ENCODE measurements around the gene KCTD20. TPM values are rescaled to one million over a fixed set of nuclear protein-coding genes. Genes with fewer than 3 reads are reported as not detected.

The KCTD20 gene
- total RNA-seq, 4 donors from 2014 or later: 31.5 to 40.4 (median 37.8) TPM

DNA sequence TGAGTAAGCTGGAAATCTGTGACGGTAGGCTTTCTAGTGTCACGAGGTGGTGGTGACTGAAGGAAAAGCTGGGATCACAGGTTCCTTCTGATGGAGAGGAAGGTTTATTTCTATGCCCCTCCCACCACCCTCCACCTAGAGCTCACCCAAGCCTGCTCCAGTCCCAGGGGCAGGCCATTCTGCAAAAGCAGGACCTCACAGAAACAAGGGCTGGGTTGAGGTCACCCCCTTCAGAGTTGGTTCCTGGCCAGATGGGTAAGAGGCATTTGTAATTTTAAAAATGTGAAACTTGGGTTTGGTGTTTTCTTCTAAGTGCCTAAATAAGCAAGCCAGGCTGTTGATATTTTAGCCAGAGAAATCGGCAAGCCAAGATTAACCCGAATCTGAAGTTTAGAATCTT, 46.6 kb downstream of the KCTD20 start:
- H3K36me3 ChIP-seq: peaks cover 0 to 62% (median 0%) of the 10 kb centered on the region in 3 donors
- no peaks in the 10 kb centered on the region for H3K27me3 ChIP-seq
- no peak for DNase-seq
- no peaks in the 10 kb centered on the region for H3K9me3 ChIP-seq
- H3K4me3 ChIP-seq: no peak overlapping the region
- TF ChIP-seq POLR2A (IDR thresholded peaks at IDR 0.05): no peak
- TF ChIP-seq, protein P1, sequence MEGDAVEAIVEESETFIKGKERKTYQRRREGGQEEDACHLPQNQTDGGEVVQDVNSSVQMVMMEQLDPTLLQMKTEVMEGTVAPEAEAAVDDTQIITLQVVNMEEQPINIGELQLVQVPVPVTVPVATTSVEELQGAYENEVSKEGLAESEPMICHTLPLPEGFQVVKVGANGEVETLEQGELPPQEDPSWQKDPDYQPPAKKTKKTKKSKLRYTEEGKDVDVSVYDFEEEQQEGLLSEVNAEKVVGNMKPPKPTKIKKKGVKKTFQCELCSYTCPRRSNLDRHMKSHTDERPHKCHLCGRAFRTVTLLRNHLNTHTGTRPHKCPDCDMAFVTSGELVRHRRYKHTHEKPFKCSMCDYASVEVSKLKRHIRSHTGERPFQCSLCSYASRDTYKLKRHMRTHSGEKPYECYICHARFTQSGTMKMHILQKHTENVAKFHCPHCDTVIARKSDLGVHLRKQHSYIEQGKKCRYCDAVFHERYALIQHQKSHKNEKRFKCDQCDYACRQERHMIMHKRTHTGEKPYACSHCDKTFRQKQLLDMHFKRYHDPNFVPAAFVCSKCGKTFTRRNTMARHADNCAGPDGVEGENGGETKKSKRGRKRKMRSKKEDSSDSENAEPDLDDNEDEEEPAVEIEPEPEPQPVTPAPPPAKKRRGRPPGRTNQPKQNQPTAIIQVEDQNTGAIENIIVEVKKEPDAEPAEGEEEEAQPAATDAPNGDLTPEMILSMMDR (IDR thresholded peaks at IDR 0.05): no peak
- H3K4me1 ChIP-seq: no peaks in the 10 kb centered on the region
- no peak overlapping the region for H3K27ac ChIP-seq

DNA sequence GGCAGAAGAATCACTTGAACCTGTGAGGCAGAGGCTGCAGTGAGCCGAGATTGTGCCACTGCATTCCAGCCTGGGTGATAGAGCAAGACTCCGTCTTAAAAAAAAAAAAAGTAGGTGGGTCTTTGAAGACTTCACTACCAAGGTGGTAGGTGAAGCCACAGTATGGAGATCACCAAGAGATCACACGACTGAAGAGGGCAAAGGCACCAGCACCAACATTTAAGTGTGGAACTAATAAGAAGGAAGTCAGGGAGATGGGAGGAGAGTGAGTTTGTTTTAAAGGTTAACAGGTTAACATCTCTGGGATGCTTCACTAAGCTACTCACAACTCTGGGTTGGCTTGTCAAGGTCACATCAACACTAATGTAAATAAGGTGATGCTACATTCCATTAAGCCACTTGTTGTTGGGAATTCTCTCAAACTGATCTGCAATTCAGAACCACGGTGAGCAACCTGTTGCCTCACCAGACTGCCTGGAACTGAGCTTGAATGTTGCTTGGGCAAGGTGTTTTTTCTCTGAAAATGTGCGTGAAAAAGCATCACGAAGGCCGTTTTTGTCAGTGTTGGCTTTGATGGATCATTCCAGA, 48.7 kb downstream of the KCTD20 start:
- peaks cover 0 to 65% (median 0%) of the 10 kb centered on the region in 3 donors for H3K36me3 ChIP-seq
- no peak for DNase-seq
- no peak for TF ChIP-seq POLR2A (IDR thresholded peaks at IDR 0.05)
- no peaks in the 10 kb centered on the region for H3K4me1 ChIP-seq
- no peaks in the 10 kb centered on the region for H3K27me3 ChIP-seq
- no peak overlapping the region for H3K27ac ChIP-seq
- no peaks in the 10 kb centered on the region for H3K9me3 ChIP-seq
- no peak overlapping the region for H3K4me3 ChIP-seq

GRCh38 chr6:36492092-36492491, 49.3 kb downstream of the KCTD20 start:
- Histone ChIP-seq H3K4me3 (no peak overlapping the region), H3K27ac (no peak overlapping the region), H3K4me1 (no peaks in the 10 kb centered on the region), H3K36me3 (peaks cover 0 to 65% (median 0%) of the 10 kb centered on the region in 3 donors), H3K27me3 (no peaks in the 10 kb centered on the region), H3K9me3 (no peaks in the 10 kb centered on the region)
- TF ChIP-seq, protein P1 (IDR thresholded peaks at IDR 0.05): no peak
- no peak for TF ChIP-seq POLR2A (IDR thresholded peaks at IDR 0.05)
- no peak for DNase-seq

- Histone ChIP-seq H3K9me3 (no peaks in the 10 kb centered on the region), H3K27ac (no peak overlapping the region), H3K4me3 (no peak overlapping the region), H3K4me1 (no peaks in the 10 kb centered on the region), H3K27me3 (no peaks in the 10 kb centered on the region), H3K36me3 (peaks cover 0 to 65% (median 0%) of the 10 kb centered on the region in 3 donors)
- DNase-seq: no peak
- TF ChIP-seq, protein P1 (IDR thresholded peaks at IDR 0.05): no peak
- no peak for TF ChIP-seq POLR2A (IDR thresholded peaks at IDR 0.05)
These were observed 49.8 kb downstream of the KCTD20 start for GRCh38 chr6:36492621-36493020.

DNA sequence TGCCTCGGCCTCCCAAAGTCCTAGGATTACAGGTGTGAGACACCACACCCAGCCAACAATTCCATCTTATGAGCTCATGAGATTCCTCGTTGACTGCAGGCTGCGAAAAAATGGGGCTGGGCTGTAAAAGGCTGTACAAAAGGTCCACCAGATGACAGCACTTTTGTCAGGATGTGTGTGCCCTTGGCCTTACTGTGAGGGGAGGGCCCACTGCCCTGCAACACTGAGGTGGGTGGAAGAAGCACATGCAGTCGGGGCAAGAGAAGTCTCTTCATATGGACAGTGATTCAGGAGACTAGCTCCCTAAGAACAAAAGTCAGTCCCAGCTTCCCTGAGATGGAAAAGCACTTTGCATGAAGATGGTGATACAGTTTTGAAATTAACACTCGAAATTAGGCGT, 50.5 kb downstream of the KCTD20 start:
- DNase-seq: no peak
- Histone ChIP-seq H3K4me1 (no peaks in the 10 kb centered on the region), H3K27me3 (no peaks in the 10 kb centered on the region), H3K36me3 (peaks cover 0 to 65% (median 0%) of the 10 kb centered on the region in 3 donors), H3K9me3 (no peaks in the 10 kb centered on the region), H3K4me3 (no peak overlapping the region), H3K27ac (no peak overlapping the region)
- TF ChIP-seq, protein P1 (IDR thresholded peaks at IDR 0.05): no peak
- no peak for TF ChIP-seq POLR2A (IDR thresholded peaks at IDR 0.05)

DNA sequence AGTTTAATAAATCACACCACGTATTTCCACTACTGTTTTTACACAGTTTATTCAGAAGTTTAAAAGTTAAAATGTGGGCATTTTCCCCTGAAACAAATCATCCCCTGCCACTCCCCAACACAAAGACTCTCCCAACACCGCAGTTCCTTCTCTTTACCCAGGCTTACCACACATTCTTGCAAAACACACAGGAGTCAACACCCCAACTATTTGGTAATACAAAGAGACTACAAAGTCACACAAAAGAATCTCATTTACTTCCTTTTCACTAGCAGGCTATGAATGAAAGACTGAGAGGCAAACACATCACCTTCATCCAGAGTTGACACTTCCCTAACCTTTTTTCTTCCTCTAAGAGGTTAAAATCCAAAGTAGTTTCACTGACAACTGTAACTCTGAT, 51.1 kb downstream of the KCTD20 start:
- Histone ChIP-seq H3K4me1 (no peaks in the 10 kb centered on the region), H3K36me3 (peaks cover 0 to 66% (median 0%) of the 10 kb centered on the region in 3 donors), H3K27me3 (no peaks in the 10 kb centered on the region), H3K27ac (no peak overlapping the region), H3K9me3 (no peaks in the 10 kb centered on the region), H3K4me3 (no peak overlapping the region)
- no peak for TF ChIP-seq POLR2A (IDR thresholded peaks at IDR 0.05)
- TF ChIP-seq, protein P1 (IDR thresholded peaks at IDR 0.05): no peak
- no peak for DNase-seq
